Right lung (tissue), 10 donors: ENCODE measurements around the gene ACD. TPM values are rescaled to one million over a fixed set of nuclear protein-coding genes. Genes with fewer than 3 reads are reported as not detected.
"Not testable (repeated sequence)": the region's sequence is repeated elsewhere in the genome, so short reads cannot be mapped to it uniquely, and the experiment has no call there.

Experiments used
- DNase-seq, 2 donors: peaks; one replicate each; pipeline ENCODE4 v3.0.0-alpha.2; 2013
- long read RNA-seq, 8 donors: transcript quantifications; one replicate each; lab custom pipeline, GENCODE V29; 2026
- polyA plus RNA-seq, 5 donors: library from polyadenylated mRNA; unstranded; fragments of 120-200 nt; gene quantifications; one replicate each; pipeline versions ENCODE4 v1.2.1 to v1.2.3, GENCODE V29; 2013; ENCODE audit warnings: inconsistent platforms in 1 of 5, low replicate concordance in 1 of 5; ENCODE audit not compliant: insufficient read length in 5 of 5, insufficient read depth in 1 of 5

Gene ACD
- polyA plus RNA-seq, result 10 to 100 TPM; 19.0 to 30.4 (median 23.0) TPM
- long read RNA-seq, donor 1, partial matches to known transcripts, result 7 of 13 reads
- long read RNA-seq, donor 1, other reads (novel, unspliced or antisense), result 0 of 13 reads
- long read RNA-seq, donor 2, partial matches to known transcripts, result 0 of 4 reads
- long read RNA-seq, donor 2, other reads (novel, unspliced or antisense), result 0 of 4 reads
- long read RNA-seq, donor 3, partial matches to known transcripts, result 6 of 7 reads
- long read RNA-seq, donor 3, other reads (novel, unspliced or antisense), result 0 of 7 reads
- long read RNA-seq, donor 4, partial matches to known transcripts, result 0 of 5 reads
- long read RNA-seq, donor 4, other reads (novel, unspliced or antisense), result 0 of 5 reads
- long read RNA-seq, donor 5, transcript ACD-214 (12 exons, 2,065 nt), result major isoform, 5 of 6 reads
- long read RNA-seq, donor 5, partial matches to known transcripts, result 0 of 6 reads
- long read RNA-seq, donor 5, other reads (novel, unspliced or antisense), result 0 of 6 reads
- long read RNA-seq, donor 6, transcript ACD-214 (12 exons, 2,065 nt), result major isoform, 6 of 8 reads
- long read RNA-seq, donor 6, partial matches to known transcripts, result 0 of 8 reads
- long read RNA-seq, donor 6, other reads (novel, unspliced or antisense), result 0 of 8 reads
- long read RNA-seq, donor 7, transcript ACD-214 (12 exons, 2,065 nt), result major isoform, 7 of 9 reads
- long read RNA-seq, donor 7, partial matches to known transcripts, result 0 of 9 reads
- long read RNA-seq, donor 7, other reads (novel, unspliced or antisense), result 0 of 9 reads
- long read RNA-seq, donor 8, partial matches to known transcripts, result 0 of 2 reads
- long read RNA-seq, donor 8, other reads (novel, unspliced or antisense), result 0 of 2 reads

DNA sequence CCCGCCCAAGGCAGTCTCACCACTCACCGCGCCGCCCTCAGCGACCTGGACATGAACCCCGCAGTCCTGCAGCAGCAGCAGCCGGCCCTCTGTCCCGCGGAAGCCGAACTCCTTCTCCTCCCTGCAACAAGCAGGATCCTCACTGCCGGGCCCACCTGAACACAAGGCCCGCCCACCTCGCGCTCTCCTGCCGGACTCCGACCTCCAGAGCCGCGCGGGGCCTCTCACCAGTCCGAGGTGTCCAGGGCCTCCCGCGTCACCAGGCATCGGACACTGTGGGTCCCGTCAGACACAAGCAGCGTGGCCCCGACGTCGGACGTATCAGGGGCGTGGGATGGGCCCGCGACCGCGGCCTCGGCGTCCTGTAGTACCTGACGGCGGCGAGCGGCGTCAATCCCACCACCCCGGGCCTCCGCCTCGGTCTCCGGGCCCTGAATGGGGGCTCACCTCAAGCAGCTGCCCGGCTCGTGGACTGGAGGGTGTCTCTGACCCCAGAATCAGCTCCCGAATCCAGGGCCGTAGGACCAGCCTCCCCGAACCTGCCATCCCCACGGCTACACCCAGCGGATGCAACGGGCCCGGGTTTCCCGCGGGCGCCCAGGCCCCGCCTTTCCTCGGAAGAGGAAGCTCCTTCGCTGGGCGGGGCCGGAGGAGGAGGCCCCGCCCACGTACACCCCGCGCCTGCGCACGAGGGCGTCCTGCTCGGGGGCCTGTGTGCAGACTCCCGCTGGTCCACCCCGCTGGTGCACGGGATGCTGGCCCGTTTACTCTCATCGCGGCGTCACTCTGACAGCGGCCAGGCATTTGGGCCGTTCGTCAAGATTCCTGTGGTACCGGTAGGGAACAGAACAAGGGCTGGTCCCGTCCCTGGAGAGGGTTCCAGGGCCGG lies at the start of gene ACD:
Gene ACD, minus strand, starts transcription at position 586 of the 889 bp plus-strand sequence. Its CDS starts 40 bp downstream, at position 546.
- peak; percentile 92 to 94 for DNase-seq

DNA sequence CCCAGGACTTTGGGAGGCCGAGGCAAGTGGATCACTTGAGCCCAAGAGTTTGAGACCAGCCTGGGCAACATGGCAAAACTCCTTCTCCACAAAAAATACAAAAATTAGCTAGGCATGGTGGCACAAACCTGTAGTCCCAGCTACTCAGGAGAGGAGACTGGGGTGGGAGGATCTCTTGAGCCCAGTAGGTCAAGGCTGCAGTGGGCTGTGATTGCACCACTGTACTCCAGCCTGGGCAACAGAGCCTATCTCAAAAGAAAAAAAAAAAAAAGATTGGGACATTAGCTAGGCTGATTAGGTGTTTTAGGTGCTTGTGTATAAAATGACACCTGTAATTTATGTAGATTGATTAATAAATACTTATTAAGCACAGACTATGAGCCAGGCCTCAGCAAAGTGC lies 49.0 kb upstream of the ACD start:
- DNase-seq, result no peak

DNA sequence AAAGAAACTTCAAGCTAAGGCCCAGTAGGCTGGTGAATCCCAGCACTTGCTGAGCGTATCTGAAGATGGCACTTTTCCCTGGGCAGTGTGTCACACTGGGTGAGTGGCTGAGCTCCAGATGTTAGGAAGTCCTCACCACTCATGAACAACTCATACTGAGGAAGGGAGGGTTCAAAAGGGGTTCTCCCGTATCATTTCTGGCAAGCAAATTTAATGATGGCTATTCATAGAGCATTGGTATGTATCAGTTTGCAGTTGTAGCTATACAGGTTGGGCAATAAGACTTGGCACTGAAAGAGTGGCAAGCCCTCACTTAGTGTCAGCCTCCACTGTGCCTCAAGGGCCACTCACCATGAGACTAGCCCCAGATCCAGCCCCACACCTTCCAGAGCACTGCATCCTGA lies 48.3 kb upstream of the ACD start:
- no peak for DNase-seq

DNA sequence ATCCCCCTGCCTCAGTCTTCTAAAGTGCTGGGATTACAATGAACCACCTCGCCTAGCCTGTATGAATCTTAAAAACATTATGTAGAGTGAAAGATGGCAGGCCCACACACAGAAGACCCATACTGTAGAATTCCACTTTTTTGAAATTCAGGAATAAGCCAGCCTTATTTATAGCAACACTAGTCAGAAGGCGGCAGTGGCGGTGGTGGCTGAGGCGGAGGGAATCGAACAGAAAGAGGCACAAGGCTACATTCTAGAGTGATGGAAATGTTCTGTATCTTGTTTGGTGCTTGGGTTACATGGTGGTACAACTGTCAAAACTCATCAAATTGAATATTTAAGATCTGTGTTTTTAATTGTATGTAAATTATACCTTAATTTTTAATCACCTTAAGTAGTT lies 47.7 kb upstream of the ACD start:
- no peak for DNase-seq

DNA sequence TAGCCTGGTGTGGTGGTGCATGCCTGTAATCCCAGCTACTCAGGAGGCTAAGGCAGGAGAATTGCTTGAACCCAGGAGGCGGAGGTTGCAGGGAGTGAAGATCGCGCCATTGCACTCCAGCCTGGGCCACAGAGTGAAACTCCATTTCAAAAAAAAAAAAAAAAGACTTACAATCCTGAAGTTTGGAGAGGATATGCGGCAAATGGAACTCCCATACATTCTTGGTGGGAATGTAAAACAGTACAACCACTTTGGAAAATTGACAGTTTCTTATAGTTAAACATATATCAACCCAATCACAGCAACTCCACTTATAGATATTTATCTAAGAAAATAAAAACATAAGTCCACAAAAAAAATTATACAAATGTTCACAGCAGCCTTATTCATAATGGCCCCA lies 47.1 kb upstream of the ACD start:
- no peak for DNase-seq

DNA sequence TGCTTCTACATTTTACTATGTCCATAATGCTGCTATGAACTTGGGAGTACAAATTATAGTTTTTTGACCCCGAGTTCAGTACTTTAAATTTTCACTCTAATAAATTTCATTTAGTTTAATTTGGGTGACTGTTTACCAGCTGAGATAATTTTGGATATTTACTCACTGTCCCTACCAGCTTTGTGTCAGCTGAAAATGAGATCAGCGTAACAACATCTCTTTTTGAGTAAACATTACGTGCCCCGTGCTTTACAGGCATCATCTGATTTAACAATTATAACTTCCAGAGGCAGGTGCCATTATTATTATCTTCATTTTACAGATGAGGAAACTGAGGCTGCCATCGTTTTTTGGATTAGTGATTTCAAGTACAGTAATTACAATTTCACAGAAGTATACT lies 44.0 kb upstream of the ACD start:
- no peak for DNase-seq

DNA sequence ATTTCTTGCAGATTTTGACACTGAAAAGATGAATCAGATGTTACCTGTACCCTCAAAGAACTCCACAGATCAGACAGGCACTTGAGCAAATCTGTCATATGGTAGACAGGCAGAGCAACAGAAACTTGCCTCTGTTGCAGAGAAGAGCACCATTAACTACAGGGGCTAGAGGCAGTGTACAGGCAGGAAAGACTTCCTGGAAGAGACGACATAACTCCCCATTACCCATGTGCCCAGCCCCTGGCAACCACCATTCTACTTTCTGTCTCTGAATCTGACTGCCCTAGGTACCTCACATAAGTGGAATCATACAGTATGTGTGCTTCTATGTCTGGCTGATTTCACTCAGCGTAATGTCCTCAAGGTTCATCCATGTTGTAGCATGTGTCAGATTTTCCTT lies 43.6 kb upstream of the ACD start:
- DNase-seq, result no peak

DNA sequence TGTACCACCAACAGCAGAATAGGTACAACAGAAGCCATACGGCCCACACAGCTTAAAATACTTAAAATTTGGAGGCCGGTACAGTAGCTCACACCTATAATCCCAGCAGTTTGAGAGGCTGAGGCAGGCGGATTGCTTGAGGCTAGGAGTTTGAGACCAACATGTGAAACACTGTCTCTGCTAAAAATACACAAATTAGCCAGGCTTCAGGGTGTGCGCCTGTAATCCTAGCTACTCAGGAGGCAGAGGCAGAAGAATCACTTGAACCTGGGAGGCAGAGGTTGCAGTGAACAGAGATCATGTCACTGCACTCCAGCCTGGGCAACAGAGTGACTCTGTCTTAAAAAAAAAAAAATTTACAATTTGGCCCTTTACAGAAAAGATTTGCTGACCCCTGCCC lies 42.1 kb upstream of the ACD start:
- DNase-seq, result no peak

DNA sequence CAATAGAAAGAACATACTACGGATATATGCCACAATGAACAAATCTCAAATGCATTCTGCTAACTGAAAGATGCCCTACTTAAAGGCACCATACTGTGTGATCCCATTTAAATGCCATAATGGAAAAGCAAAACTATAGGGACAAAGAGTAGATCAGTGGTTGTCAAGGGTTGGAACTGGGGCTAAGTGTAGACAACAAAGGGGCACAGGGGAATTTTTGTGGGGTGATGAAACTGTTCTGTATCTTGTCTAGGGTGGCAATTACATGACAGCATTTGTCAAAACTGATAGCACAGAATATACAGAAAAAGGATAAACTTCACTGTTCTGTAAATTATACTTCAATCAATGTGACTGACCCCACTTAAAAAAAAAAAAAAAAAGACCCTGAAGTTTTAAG lies 41.4 kb upstream of the ACD start:
- DNase-seq, result no peak

DNA sequence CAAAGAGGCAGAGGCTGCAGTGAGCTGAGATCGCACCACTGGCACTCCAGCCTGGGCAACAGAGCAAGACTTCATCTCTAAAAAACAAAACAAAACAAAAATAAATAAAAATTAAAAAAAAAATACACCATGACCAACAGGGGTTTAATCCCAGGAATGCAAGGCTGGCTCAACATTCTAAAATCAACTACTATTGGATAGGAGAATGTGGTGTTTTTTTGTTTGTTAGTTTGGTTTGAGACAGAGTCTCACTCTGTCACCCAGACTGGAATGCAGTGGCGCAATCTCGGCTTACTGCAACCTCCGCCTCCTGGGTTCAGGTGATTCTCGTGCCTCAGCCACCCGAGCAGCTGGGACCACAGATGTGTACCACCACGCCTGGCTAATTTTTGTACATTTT lies 39.2 kb upstream of the ACD start:
- no peak for DNase-seq

DNA sequence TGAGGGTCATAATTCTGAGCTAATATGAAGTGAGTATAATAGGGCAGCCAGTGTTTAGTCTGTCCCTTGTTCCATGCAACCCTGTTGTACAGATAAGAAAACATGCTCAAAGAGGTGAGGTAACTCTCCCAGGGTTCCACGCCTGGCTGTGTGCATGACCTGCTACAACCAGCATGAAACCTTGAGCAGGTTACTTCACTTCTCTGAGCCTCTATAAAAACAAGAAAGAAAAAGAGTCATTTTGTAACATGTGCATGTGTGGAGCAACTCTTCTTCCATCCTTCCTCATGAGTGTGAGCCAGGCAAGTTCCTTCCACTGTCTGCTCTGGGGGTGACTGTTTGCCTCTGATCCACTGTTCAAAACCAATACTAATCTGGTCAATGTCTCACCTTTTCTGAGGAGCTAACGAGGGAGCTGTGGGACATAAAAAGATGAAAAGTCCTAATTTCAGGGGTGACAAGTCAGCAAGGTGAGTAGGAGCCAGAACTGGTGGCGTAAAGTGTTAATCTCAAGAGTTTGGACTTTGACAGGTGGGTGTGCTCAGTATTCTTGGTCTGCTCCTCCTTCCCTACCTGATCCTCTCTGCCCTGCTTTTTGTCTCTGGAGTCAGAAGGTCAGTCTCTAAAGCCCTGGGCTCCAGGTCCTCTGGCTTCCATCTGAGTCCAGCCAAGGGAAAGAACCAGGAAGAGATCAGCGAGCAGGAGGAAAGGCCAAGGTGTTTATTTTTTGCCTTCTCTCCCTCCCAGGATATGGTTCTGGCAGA lies 37.5 kb upstream of the ACD start:
- no peak for DNase-seq

DNA sequence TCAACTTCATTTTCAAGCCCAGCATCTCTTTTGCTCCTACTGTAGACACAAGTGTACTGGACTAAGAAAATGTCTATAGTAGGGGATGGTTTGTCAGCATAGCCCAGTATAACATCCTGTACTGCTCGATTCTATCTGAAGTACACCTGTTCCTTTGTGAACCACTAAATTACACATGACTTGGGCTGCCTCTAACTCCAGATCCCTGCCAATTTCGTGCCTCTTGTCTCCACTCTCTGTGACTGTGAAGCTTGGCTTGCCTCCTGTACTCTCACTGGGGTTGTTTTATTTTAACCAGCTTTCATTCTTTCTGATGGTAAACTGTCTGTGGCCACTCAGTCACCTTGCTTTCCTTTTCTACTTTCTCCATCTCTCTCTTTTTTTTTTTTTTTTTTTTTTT lies 34.6 kb upstream of the ACD start:
- no peak for DNase-seq

DNA sequence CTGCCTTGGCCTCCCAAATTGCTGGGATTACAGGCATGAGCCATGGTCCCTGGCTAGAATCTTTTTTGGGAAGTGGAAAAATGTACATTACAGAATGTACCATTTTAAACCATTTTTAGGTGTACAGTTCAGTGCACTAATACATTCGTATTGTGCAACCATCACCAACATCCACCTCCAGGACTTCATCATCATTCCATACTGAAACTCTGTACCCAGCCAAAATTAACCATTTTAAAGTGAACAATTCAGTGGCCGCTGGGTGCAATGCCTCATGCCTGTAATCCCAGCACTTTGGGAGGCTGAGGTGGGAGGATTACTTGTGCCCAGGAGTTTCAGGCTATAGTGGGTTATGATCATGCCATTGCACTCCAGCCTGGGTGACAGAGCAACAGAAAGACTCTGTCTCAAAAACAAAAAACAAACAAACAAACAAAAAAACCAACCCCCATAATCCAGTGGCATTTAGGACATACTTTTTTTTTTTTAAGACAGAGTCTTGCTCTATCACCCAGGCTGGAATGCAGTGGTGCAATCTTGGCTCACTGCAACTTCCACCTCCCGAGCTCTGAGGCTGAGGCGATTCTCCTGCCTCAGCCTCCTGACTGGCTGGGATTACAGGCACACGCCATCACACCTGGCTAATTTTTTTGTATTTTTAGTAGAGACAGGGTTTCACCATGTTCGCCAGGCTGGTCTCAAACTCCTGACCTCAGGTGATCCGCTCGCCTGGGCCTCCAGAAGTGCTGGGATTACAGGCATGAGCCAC lies 33.6 kb upstream of the ACD start:
- DNase-seq, result not testable (repeated sequence)

DNA sequence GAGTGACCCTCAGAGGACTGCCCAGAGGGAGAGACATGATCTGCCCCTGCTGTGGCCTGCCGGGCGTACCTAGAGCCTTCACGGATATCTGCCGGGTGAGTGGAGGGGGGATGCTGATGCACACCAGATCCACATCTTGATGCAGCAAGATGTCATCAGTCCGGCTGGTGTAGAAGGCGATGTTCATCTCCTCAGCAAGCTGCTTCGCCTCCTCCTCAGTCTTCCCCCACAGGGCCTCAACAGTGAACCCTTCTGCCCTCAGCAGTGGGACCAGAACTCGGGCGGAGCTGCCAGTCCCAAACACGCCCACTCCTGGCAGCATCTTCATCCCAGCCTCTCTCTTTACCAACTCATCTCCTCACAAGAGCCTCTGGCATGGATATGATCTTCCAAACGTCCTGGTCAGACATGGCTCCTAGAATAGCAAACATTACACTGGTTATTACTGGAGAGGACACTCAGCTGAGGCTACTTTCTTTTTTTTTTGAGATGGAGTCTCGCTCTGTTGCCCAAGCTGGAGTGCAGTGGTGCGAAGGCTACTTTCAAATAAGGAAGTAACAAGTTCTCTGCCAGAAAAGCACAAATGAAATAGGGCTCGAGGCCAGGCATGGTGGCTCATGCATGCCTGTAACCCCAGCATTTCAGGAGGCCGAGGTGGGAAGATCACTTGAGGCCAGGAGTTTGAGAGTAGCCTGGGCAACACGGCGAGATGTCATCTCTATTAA lies 25.5 kb upstream of the ACD start:
- no peak for DNase-seq

DNA sequence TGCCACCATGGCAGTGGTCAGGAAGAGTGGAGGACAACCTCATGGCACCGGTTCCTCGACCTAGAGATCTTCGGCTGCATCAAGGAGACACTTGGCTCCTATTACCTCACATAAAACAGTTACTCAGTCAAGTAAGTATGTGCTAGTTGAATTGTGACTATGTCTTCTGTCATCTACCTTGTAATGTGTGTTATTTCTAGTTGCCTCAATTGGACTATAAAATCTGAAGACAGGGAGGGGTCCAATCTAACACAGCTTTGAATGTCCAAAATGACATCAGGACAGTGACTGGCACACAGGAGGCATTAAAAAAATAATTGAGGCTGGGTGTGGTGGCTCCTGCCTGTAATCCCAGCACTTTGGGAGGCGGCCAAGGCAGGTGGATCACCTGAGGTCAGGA lies 23.7 kb upstream of the ACD start:
- DNase-seq, result no peak

DNA sequence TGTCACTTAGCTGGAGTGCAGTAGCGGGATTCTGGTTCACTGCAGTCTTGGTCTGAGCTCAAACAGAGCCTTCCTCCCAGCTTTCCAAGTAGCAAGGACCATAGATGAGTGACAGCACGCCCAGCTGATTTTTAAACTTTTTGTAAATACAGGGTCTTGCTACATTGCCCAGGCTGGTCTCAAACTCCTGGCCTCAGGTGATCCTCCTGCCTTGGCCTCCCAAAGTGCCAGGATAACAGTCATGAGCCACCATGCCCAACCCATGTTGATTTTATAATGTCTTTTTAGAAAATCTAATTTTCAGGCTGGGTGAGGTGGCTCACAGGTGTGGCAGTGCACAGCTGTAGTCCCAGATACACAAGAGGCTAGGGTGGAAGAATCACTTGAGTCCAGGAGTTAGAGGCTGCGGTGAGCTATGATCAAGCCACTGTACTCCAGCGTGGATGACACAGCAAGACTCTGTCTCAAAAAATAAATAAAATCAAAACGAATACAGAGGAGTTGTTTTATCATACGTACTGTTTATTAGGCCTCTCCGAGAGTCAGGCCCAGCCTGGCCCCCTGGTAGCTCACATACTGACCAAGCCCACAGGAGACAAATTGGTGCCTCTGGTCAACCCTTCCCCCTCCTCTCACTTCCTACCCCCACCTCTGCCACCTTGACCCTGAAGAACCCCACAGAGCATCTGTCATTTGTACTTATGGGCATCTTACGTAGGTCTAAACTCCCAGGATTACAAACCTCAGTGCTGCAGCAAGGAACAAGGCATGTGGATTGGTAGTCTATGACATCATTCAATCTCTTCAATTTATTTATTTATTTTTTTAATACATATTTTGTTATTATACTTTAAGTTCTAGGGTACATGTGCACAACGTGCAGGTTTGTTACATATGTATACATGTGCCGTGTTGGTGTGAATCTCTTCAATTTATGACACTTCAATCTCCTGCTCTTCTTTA lies 20.2 kb upstream of the ACD start:
- no peak for DNase-seq

DNA sequence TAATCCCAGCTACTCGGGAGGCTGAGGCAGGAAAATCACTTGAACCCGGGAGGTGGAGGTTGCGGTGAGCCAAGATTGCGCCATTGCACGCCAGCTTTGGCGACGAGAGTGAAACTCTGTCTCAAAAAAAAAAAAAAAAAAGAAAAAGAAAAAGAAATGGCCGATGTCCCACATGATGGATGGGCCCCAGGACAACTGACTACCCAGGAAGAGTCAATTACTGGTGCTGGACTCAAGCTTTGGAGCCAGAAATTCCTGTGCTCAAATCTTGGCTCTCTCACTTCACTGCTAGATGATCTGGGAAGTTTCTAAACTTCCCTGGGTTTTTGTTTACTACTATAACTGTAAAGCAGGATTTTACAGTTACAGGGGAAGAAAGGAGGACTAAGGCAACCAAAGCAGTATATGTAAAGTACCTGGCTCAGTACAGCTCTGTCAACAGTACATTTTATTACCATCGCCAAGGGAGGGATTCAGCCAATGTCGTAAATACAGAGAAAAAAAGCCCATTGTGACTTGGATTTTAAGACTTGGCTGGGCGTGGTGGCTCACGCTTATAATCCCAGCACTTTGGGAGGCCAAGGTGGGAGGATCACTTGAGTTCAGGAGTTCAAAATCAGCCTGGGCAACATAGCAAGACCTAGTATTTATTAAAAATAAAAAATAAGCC lies 18.4 kb upstream of the ACD start:
- DNase-seq, result no peak

DNA sequence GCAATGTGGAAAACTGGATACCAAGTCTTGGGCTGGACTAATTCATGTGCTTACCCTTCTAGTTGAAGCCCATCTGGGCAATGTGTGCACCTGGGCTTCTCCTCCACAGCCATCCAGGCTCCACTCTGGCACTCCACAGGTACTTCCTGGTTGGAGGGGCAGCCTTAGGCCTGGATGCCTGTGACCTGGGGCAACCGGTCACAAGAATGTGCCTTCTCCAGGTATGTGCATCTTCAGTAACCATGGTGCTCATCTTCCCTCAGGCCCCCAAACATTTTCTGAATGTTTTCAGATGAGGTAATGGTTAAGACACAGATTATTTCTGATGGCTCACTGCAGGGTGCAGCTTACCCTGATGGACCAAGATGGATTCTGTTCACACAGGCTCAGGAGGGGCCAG lies 17.7 kb upstream of the ACD start:
- DNase-seq, result no peak
